Measurements from ENCODE around the gene ALK. TPM values are rescaled to one million over a fixed set of nuclear protein-coding genes. Genes with fewer than 3 reads are reported as not detected.

ALK gene
- total RNA-seq, 1 donor from 2014 or later, result 0.52 TPM

GRCh38 chr2:29561628-29562027 is 359.8 kb downstream of the ALK start:
- H3K27me3 ChIP-seq (ENCODE audit: control insufficient read depth in 3 of 3, insufficient read depth in 3 of 3, low read length in 3 of 3), result no peaks in the 10 kb centered on the region
- no peaks in the 10 kb centered on the region for H3K36me3 ChIP-seq (ENCODE audit: control insufficient read depth in 3 of 3, insufficient read depth in 3 of 3, low read length in 3 of 3)
- no peak overlapping the region for H3K27ac ChIP-seq (ENCODE audit: low read depth, low read length)
- no peaks in the 10 kb centered on the region for H3K4me1 ChIP-seq (ENCODE audit: control insufficient read depth in 3 of 3, insufficient read depth in 3 of 3, low read length in 3 of 3)
- H3K9ac ChIP-seq (ENCODE audit: low read depth in 1 of 3, low read length in 3 of 3), result no peak overlapping the region
- no peaks in the 10 kb centered on the region for H3K9me3 ChIP-seq (ENCODE audit: control insufficient read depth in 3 of 3, low read length in 3 of 3)
- no peak overlapping the region for H3K4me3 ChIP-seq (ENCODE audit: low read length in 3 of 3)

GRCh38 chr2:29561181-29561580 is 360.2 kb downstream of the ALK start:
- H3K9me3 ChIP-seq (ENCODE audit: control insufficient read depth in 3 of 3, low read length in 3 of 3), result no peaks in the 10 kb centered on the region
- no peaks in the 10 kb centered on the region for H3K36me3 ChIP-seq (ENCODE audit: control insufficient read depth in 3 of 3, insufficient read depth in 3 of 3, low read length in 3 of 3)
- no peak overlapping the region for H3K9ac ChIP-seq (ENCODE audit: low read depth in 1 of 3, low read length in 3 of 3)
- no peaks in the 10 kb centered on the region for H3K4me1 ChIP-seq (ENCODE audit: control insufficient read depth in 3 of 3, insufficient read depth in 3 of 3, low read length in 3 of 3)
- H3K4me3 ChIP-seq (ENCODE audit: low read length in 3 of 3), result no peak overlapping the region
- no peak overlapping the region for H3K27ac ChIP-seq (ENCODE audit: low read depth, low read length)
- H3K27me3 ChIP-seq (ENCODE audit: control insufficient read depth in 3 of 3, insufficient read depth in 3 of 3, low read length in 3 of 3), result no peaks in the 10 kb centered on the region

- Histone ChIP-seq H3K4me1 (ENCODE audit: control insufficient read depth in 3 of 3, insufficient read depth in 3 of 3, low read length in 3 of 3) (no peaks in the 10 kb centered on the region), H3K4me3 (ENCODE audit: low read length in 3 of 3) (no peak overlapping the region), H3K27ac (ENCODE audit: low read depth, low read length) (no peak overlapping the region), H3K9me3 (ENCODE audit: control insufficient read depth in 3 of 3, low read length in 3 of 3) (no peaks in the 10 kb centered on the region), H3K9ac (ENCODE audit: low read depth in 1 of 3, low read length in 3 of 3) (no peak overlapping the region), H3K27me3 (ENCODE audit: control insufficient read depth in 3 of 3, insufficient read depth in 3 of 3, low read length in 3 of 3) (no peaks in the 10 kb centered on the region), H3K36me3 (ENCODE audit: control insufficient read depth in 3 of 3, insufficient read depth in 3 of 3, low read length in 3 of 3) (no peaks in the 10 kb centered on the region)
Observed at GRCh38 chr2:29560566-29560965, 360.8 kb downstream of the ALK start.

GRCh38 chr2:29560030-29560429 is 361.4 kb downstream of the ALK start:
- Histone ChIP-seq H3K9me3 (ENCODE audit: control insufficient read depth in 3 of 3, low read length in 3 of 3) (no peaks in the 10 kb centered on the region), H3K4me1 (ENCODE audit: control insufficient read depth in 3 of 3, insufficient read depth in 3 of 3, low read length in 3 of 3) (no peaks in the 10 kb centered on the region), H3K27ac (ENCODE audit: low read depth, low read length) (no peak overlapping the region), H3K27me3 (ENCODE audit: control insufficient read depth in 3 of 3, insufficient read depth in 3 of 3, low read length in 3 of 3) (no peaks in the 10 kb centered on the region), H3K4me3 (ENCODE audit: low read length in 3 of 3) (no peak overlapping the region), H3K9ac (ENCODE audit: low read depth in 1 of 3, low read length in 3 of 3) (no peak overlapping the region), H3K36me3 (ENCODE audit: control insufficient read depth in 3 of 3, insufficient read depth in 3 of 3, low read length in 3 of 3) (no peaks in the 10 kb centered on the region)

- H3K4me3 ChIP-seq (ENCODE audit: low read length in 3 of 3), result no peak overlapping the region
- H3K36me3 ChIP-seq (ENCODE audit: control insufficient read depth in 3 of 3, insufficient read depth in 3 of 3, low read length in 3 of 3), result no peaks in the 10 kb centered on the region
- no peaks in the 10 kb centered on the region for H3K9me3 ChIP-seq (ENCODE audit: control insufficient read depth in 3 of 3, low read length in 3 of 3)
- H3K27ac ChIP-seq (ENCODE audit: low read depth, low read length), result no peak overlapping the region
- H3K9ac ChIP-seq (ENCODE audit: low read depth in 1 of 3, low read length in 3 of 3), result no peak overlapping the region
- no peaks in the 10 kb centered on the region for H3K27me3 ChIP-seq (ENCODE audit: control insufficient read depth in 3 of 3, insufficient read depth in 3 of 3, low read length in 3 of 3)
- H3K4me1 ChIP-seq (ENCODE audit: control insufficient read depth in 3 of 3, insufficient read depth in 3 of 3, low read length in 3 of 3), result no peaks in the 10 kb centered on the region
Observed at GRCh38 chr2:29559578-29559977, 361.8 kb downstream of the ALK start.

GRCh38 chr2:29558097-29558496 is 363.3 kb downstream of the ALK start:
- no peaks in the 10 kb centered on the region for H3K27me3 ChIP-seq (ENCODE audit: control insufficient read depth in 3 of 3, insufficient read depth in 3 of 3, low read length in 3 of 3)
- no peaks in the 10 kb centered on the region for H3K36me3 ChIP-seq (ENCODE audit: control insufficient read depth in 3 of 3, insufficient read depth in 3 of 3, low read length in 3 of 3)
- H3K4me3 ChIP-seq (ENCODE audit: low read length in 3 of 3), result no peak overlapping the region
- no peak overlapping the region for H3K27ac ChIP-seq (ENCODE audit: low read depth, low read length)
- no peaks in the 10 kb centered on the region for H3K9me3 ChIP-seq (ENCODE audit: control insufficient read depth in 3 of 3, low read length in 3 of 3)
- H3K4me1 ChIP-seq (ENCODE audit: control insufficient read depth in 3 of 3, insufficient read depth in 3 of 3, low read length in 3 of 3), result no peaks in the 10 kb centered on the region
- H3K9ac ChIP-seq (ENCODE audit: low read depth in 1 of 3, low read length in 3 of 3), result no peak overlapping the region

GRCh38 chr2:29557268-29557667 is 364.1 kb downstream of the ALK start:
- H3K36me3 ChIP-seq (ENCODE audit: control insufficient read depth in 3 of 3, insufficient read depth in 3 of 3, low read length in 3 of 3), result no peaks in the 10 kb centered on the region
- no peak overlapping the region for H3K9ac ChIP-seq (ENCODE audit: low read depth in 1 of 3, low read length in 3 of 3)

GRCh38 chr2:29549069-29549380 is 372.4 kb downstream of the ALK start:
- Histone ChIP-seq H3K9ac (ENCODE audit: low read depth in 1 of 3, low read length in 3 of 3) (no peak overlapping the region), H3K36me3 (ENCODE audit: control insufficient read depth in 3 of 3, insufficient read depth in 3 of 3, low read length in 3 of 3) (no peaks in the 10 kb centered on the region), H3K4me3 (ENCODE audit: low read length in 3 of 3) (no peak overlapping the region), H3K9me3 (ENCODE audit: control insufficient read depth in 3 of 3, low read length in 3 of 3) (no peaks in the 10 kb centered on the region), H3K4me1 (ENCODE audit: control insufficient read depth in 3 of 3, insufficient read depth in 3 of 3, low read length in 3 of 3) (no peaks in the 10 kb centered on the region), H3K27ac (ENCODE audit: low read depth, low read length) (no peak overlapping the region), H3K27me3 (ENCODE audit: control insufficient read depth in 3 of 3, insufficient read depth in 3 of 3, low read length in 3 of 3) (peaks cover 0 to 6% (median 0%) of the 10 kb centered on the region in 3 donors)

More at GRCh38 chr2:29557268-29557667, 364.1 kb downstream of the ALK start:
- no peak overlapping the region for H3K27ac ChIP-seq (ENCODE audit: low read depth, low read length)
- no peak overlapping the region for H3K4me3 ChIP-seq (ENCODE audit: low read length in 3 of 3)
- no peaks in the 10 kb centered on the region for H3K27me3 ChIP-seq (ENCODE audit: control insufficient read depth in 3 of 3, insufficient read depth in 3 of 3, low read length in 3 of 3)
- no peaks in the 10 kb centered on the region for H3K9me3 ChIP-seq (ENCODE audit: control insufficient read depth in 3 of 3, low read length in 3 of 3)
- no peaks in the 10 kb centered on the region for H3K4me1 ChIP-seq (ENCODE audit: control insufficient read depth in 3 of 3, insufficient read depth in 3 of 3, low read length in 3 of 3)

- H3K36me3 ChIP-seq (ENCODE audit: control insufficient read depth in 3 of 3, insufficient read depth in 3 of 3, low read length in 3 of 3), result no peaks in the 10 kb centered on the region
- no peak overlapping the region for H3K27ac ChIP-seq (ENCODE audit: low read depth, low read length)
- H3K27me3 ChIP-seq (ENCODE audit: control insufficient read depth in 3 of 3, insufficient read depth in 3 of 3, low read length in 3 of 3), result peaks cover 0 to 7% (median 0%) of the 10 kb centered on the region in 3 donors
Observed at GRCh38 chr2:29544917-29545316, 376.5 kb downstream of the ALK start.

GRCh38 chr2:29544031-29544430 is 377.4 kb downstream of the ALK start:
- Histone ChIP-seq H3K36me3 (ENCODE audit: control insufficient read depth in 3 of 3, insufficient read depth in 3 of 3, low read length in 3 of 3) (no peaks in the 10 kb centered on the region), H3K4me1 (ENCODE audit: control insufficient read depth in 3 of 3, insufficient read depth in 3 of 3, low read length in 3 of 3) (no peaks in the 10 kb centered on the region), H3K9me3 (ENCODE audit: control insufficient read depth in 3 of 3, low read length in 3 of 3) (no peaks in the 10 kb centered on the region), H3K4me3 (ENCODE audit: low read length in 3 of 3) (no peak overlapping the region), H3K9ac (ENCODE audit: low read depth in 1 of 3, low read length in 3 of 3) (no peak overlapping the region), H3K27me3 (ENCODE audit: control insufficient read depth in 3 of 3, insufficient read depth in 3 of 3, low read length in 3 of 3) (peaks cover 0 to 7% (median 0%) of the 10 kb centered on the region in 3 donors), H3K27ac (ENCODE audit: low read depth, low read length) (no peak overlapping the region)

More at GRCh38 chr2:29544917-29545316, 376.5 kb downstream of the ALK start:
- Histone ChIP-seq H3K4me1 (ENCODE audit: control insufficient read depth in 3 of 3, insufficient read depth in 3 of 3, low read length in 3 of 3) (no peaks in the 10 kb centered on the region), H3K9me3 (ENCODE audit: control insufficient read depth in 3 of 3, low read length in 3 of 3) (no peaks in the 10 kb centered on the region), H3K4me3 (ENCODE audit: low read length in 3 of 3) (no peak overlapping the region), H3K9ac (ENCODE audit: low read depth in 1 of 3, low read length in 3 of 3) (no peak overlapping the region)

- no peaks in the 10 kb centered on the region for H3K9me3 ChIP-seq (ENCODE audit: control insufficient read depth in 3 of 3, low read length in 3 of 3)
- H3K27ac ChIP-seq (ENCODE audit: low read depth, low read length), result no peak overlapping the region
- H3K27me3 ChIP-seq (ENCODE audit: control insufficient read depth in 3 of 3, insufficient read depth in 3 of 3, low read length in 3 of 3), result no peaks in the 10 kb centered on the region
- H3K4me3 ChIP-seq (ENCODE audit: low read length in 3 of 3), result no peak overlapping the region
- H3K4me1 ChIP-seq (ENCODE audit: control insufficient read depth in 3 of 3, insufficient read depth in 3 of 3, low read length in 3 of 3), result no peaks in the 10 kb centered on the region
- no peak overlapping the region for H3K9ac ChIP-seq (ENCODE audit: low read depth in 1 of 3, low read length in 3 of 3)
- no peaks in the 10 kb centered on the region for H3K36me3 ChIP-seq (ENCODE audit: control insufficient read depth in 3 of 3, insufficient read depth in 3 of 3, low read length in 3 of 3)
Observed at GRCh38 chr2:29535188-29535587, 386.2 kb downstream of the ALK start.

Measured in skeletal muscle tissue (tissue), 4 donors.